Measurements from ENCODE around the gene ZNF836. TPM values are rescaled to one million over a fixed set of nuclear protein-coding genes. Genes with fewer than 3 reads are reported as not detected.

The ZNF836 gene
- polyA plus RNA-seq, 2 of the 4 experiments (the other 2 are of a cell fraction) = 0.81 to 0.85 TPM

DNA sequence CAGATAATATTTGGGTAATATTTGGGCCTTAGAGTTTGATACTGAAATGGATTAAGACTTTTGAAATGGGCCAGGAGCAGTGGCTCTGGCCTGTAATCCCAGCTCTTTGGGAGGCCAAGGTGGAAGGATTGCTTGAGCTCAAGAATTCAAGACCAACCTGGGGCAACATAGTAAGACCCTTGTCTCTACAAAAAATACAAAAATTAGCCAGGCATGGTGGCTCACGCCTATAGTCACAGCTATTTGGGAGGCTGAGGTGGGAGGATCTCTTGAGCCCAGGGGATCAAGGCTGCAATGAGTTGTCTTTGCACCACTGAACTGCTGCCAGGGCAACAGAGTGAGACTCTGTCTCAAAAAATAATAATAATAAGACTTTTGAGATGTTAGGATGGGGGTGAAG, 926 bp upstream of the ZNF836 start:
- Histone ChIP-seq H3K27ac (no peak overlapping the region), H3K9me3 (peaks cover 79% of the 10 kb centered on the region), H3K4me2 (no peak overlapping the region), H3K4me1 (no peaks in the 10 kb centered on the region), H3K4me3 (no peak overlapping the region)
- WGBS (ENCODE audit: missing lambda C conversion rate) = 89% methylated on average over 1 of the region's 1 CpG
- ATAC-seq (no peak), DNase-seq (ENCODE audit: low read depth in 1 of 2, low spot score in 1 of 2) (no peak), FAIRE-seq (no peak)
- TF ChIP-seq, protein P1, sequence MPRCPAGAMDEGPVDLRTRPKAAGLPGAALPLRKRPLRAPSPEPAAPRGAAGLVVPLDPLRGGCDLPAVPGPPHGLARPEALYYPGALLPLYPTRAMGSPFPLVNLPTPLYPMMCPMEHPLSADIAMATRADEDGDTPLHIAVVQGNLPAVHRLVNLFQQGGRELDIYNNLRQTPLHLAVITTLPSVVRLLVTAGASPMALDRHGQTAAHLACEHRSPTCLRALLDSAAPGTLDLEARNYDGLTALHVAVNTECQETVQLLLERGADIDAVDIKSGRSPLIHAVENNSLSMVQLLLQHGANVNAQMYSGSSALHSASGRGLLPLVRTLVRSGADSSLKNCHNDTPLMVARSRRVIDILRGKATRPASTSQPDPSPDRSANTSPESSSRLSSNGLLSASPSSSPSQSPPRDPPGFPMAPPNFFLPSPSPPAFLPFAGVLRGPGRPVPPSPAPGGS (IDR thresholded peaks at IDR 0.05) = no peak
- TF ChIP-seq, protein P2, sequence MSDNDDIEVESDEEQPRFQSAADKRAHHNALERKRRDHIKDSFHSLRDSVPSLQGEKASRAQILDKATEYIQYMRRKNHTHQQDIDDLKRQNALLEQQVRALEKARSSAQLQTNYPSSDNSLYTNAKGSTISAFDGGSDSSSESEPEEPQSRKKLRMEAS (IDR thresholded peaks at IDR 0.05) = no peak
- TF ChIP-seq TFCP2L1 (CRISPR knock-in tag; IDR thresholded peaks at IDR 0.05) (no peak), GATA3 (IDR thresholded peaks at IDR 0.05; ENCODE audit: borderline replicate concordance) (no peak), ZSCAN20 (CRISPR knock-in tag; IDR thresholded peaks at IDR 0.05) (no peak), ZC3H11A (IDR thresholded peaks at IDR 0.05) (no peak), MYC (IDR thresholded peaks at IDR 0.05; ENCODE audit: borderline replicate concordance, low read length) (no peak), HDAC2 (IDR thresholded peaks at IDR 0.05) (no peak), HOXB5 (CRISPR knock-in tag; IDR thresholded peaks at IDR 0.05) (no peak), NFE2L2 (conservative IDR thresholded peaks at IDR 0.05; ENCODE audit: low read length) (no peak), EHMT2 (IDR thresholded peaks at IDR 0.05; ENCODE audit: low read depth) (no peak), KDM1A (IDR thresholded peaks at IDR 0.05; ENCODE audit: low read depth) (no peak)
- TF ChIP-seq, protein P3, sequence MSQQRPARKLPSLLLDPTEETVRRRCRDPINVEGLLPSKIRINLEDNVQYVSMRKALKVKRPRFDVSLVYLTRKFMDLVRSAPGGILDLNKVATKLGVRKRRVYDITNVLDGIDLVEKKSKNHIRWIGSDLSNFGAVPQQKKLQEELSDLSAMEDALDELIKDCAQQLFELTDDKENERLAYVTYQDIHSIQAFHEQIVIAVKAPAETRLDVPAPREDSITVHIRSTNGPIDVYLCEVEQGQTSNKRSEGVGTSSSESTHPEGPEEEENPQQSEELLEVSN (IDR thresholded peaks at IDR 0.05; ENCODE audit: borderline replicate concordance, low read depth) = no peak
- TF ChIP-seq, protein P4, sequence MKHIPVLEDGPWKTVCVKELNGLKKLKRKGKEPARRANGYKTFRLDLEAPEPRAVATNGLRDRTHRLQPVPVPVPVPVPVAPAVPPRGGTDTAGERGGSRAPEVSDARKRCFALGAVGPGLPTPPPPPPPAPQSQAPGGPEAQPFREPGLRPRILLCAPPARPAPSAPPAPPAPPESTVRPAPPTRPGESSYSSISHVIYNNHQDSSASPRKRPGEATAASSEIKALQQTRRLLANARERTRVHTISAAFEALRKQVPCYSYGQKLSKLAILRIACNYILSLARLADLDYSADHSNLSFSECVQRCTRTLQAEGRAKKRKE (CRISPR knock-in tag; IDR thresholded peaks at IDR 0.05; ENCODE audit: low read depth) = no peak
- ChIA-PET CTCF (interaction anchor here (1.1 kb wide), 1 partner anchor 10 kb away, joined by 4 read pairs; no protein-coding TSS in a partner anchor), POLR2A (no interaction called here)

DNA sequence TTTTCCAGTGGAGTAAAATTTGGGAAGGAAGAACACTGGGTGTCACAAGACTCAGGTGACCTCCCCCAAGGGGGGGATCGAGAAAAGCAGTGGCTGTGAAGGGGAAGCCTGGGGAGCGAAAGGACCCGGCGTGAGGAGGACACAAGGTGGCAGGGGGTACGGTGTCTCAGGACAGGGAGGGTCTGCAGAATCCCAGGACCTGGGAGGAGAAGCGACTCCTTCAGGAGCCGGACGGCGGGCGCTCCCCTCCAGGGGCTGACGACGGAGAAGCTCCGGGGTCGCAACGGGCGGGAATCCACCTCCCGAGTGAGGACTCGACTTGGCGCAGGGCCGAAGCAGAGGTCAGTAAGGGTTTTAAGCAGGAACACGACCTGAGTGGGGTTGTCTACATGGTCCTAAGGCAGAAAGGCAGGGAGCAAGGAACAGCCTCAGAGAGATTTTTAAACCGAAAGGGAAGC, 529 bp downstream of the ZNF836 start:
- POLR2A ChIA-PET = no interaction called here
- no peak for TF ChIP-seq RARB (CRISPR knock-in tag; IDR thresholded peaks at IDR 0.05)
- no peak for TF ChIP-seq NR3C1 (IDR thresholded peaks at IDR 0.05)
- no peak for TF ChIP-seq JUN (IDR thresholded peaks at IDR 0.05)
- TF ChIP-seq, protein P5, sequence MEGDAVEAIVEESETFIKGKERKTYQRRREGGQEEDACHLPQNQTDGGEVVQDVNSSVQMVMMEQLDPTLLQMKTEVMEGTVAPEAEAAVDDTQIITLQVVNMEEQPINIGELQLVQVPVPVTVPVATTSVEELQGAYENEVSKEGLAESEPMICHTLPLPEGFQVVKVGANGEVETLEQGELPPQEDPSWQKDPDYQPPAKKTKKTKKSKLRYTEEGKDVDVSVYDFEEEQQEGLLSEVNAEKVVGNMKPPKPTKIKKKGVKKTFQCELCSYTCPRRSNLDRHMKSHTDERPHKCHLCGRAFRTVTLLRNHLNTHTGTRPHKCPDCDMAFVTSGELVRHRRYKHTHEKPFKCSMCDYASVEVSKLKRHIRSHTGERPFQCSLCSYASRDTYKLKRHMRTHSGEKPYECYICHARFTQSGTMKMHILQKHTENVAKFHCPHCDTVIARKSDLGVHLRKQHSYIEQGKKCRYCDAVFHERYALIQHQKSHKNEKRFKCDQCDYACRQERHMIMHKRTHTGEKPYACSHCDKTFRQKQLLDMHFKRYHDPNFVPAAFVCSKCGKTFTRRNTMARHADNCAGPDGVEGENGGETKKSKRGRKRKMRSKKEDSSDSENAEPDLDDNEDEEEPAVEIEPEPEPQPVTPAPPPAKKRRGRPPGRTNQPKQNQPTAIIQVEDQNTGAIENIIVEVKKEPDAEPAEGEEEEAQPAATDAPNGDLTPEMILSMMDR (IDR thresholded peaks at IDR 0.05) = no peak
- no peak for TF ChIP-seq EHF (CRISPR knock-in tag; IDR thresholded peaks at IDR 0.05)
- no peak for TF ChIP-seq FOSL2 (IDR thresholded peaks at IDR 0.05)
- TF ChIP-seq FOSL2 (CRISPR knock-in tag; IDR thresholded peaks at IDR 0.05) = no peak
- TF ChIP-seq RFX5 (IDR thresholded peaks at IDR 0.05) = no peak
- TF ChIP-seq TP53 (CRISPR knock-in tag; IDR thresholded peaks at IDR 0.05) = no peak
- TF ChIP-seq MYC (IDR thresholded peaks at IDR 0.05; ENCODE audit: borderline replicate concordance, low read length) = no peak
- TF ChIP-seq, protein P6, sequence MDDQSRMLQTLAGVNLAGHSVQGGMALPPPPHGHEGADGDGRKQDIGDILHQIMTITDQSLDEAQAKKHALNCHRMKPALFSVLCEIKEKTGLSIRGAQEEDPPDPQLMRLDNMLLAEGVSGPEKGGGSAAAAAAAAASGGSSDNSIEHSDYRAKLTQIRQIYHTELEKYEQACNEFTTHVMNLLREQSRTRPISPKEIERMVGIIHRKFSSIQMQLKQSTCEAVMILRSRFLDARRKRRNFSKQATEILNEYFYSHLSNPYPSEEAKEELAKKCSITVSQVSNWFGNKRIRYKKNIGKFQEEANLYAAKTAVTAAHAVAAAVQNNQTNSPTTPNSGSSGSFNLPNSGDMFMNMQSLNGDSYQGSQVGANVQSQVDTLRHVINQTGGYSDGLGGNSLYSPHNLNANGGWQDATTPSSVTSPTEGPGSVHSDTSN (IDR thresholded peaks at IDR 0.05) = no peak
- no peak for TF ChIP-seq HOXB13 (CRISPR knock-in tag; IDR thresholded peaks at IDR 0.05; ENCODE audit: low read depth)
- TF ChIP-seq ZFP36 (IDR thresholded peaks at IDR 0.05; ENCODE audit: borderline replicate concordance, partially characterized antibody) = no peak
- TF ChIP-seq, protein P7, sequence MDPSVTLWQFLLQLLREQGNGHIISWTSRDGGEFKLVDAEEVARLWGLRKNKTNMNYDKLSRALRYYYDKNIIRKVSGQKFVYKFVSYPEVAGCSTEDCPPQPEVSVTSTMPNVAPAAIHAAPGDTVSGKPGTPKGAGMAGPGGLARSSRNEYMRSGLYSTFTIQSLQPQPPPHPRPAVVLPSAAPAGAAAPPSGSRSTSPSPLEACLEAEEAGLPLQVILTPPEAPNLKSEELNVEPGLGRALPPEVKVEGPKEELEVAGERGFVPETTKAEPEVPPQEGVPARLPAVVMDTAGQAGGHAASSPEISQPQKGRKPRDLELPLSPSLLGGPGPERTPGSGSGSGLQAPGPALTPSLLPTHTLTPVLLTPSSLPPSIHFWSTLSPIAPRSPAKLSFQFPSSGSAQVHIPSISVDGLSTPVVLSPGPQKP (IDR thresholded peaks at IDR 0.05; ENCODE audit: low read depth, low read length) = no peak
- TF ChIP-seq, protein P3 (IDR thresholded peaks at IDR 0.05; ENCODE audit: borderline replicate concordance, low read depth) = no peak
- TF ChIP-seq CBX2 (IDR thresholded peaks at IDR 0.05; ENCODE audit: borderline replicate concordance, low read depth) = no peak
- no peak for TF ChIP-seq HEYL (CRISPR knock-in tag; IDR thresholded peaks at IDR 0.05)
- DNase-seq (ENCODE audit: low read depth in 1 of 2, low spot score in 1 of 2) (no peak), FAIRE-seq (no peak), ATAC-seq (peak; percentile 65)
- peaks cover 74% of the 10 kb centered on the region for H3K9me3 ChIP-seq
- no peaks in the 10 kb centered on the region for H3K4me1 ChIP-seq
- CTCF ChIA-PET = no interaction called here
- H3K4me3 ChIP-seq = peak overlapping the region; percentile 58
- H3K27ac ChIP-seq = peak overlapping the region; percentile 56 to 70
- WGBS (ENCODE audit: missing lambda C conversion rate) = 24% methylated on average over 22 of the region's 22 CpGs
- H3K4me2 ChIP-seq = peak overlapping the region; percentile 80

Data from A549 (cell line).